COR-L47 (cell line): ENCODE data around the gene RAD51B.

Experiments used
- DNase-seq: peaks from one replicate; lab custom pipeline; 2025; lab: John Stamatoyannopoulos, UW

Gene RAD51B

GRCh38 chr14:68236582-68237458 is 417.2 kb downstream of the RAD51B start:
- DNase-seq = no peak

DNA sequence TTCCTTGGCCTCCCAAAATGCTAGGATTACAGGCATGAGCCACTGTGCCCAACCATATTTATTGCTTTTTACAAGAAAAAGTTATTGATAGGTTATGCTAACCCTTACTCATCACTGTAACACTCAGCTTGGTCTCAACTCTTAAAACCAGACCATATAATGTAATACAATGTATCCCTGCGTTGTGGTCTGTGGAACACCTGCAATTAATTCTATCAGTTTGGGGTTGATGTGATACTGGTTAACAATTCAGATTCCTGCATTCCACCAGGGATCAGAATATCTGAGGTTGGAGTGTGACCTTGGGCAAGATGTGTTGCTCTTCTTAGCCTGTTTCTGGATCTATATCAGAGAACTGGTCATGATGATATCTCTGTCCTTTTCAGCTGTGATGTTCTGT is 419.0 kb downstream of the RAD51B start:
- no peak for DNase-seq

- DNase-seq = no peak
Measured at GRCh38 chr14:68238976-68239375, 419.4 kb downstream of the RAD51B start.

GRCh38 chr14:68239988-68240771 is 420.6 kb downstream of the RAD51B start:
- no peak for DNase-seq

DNA sequence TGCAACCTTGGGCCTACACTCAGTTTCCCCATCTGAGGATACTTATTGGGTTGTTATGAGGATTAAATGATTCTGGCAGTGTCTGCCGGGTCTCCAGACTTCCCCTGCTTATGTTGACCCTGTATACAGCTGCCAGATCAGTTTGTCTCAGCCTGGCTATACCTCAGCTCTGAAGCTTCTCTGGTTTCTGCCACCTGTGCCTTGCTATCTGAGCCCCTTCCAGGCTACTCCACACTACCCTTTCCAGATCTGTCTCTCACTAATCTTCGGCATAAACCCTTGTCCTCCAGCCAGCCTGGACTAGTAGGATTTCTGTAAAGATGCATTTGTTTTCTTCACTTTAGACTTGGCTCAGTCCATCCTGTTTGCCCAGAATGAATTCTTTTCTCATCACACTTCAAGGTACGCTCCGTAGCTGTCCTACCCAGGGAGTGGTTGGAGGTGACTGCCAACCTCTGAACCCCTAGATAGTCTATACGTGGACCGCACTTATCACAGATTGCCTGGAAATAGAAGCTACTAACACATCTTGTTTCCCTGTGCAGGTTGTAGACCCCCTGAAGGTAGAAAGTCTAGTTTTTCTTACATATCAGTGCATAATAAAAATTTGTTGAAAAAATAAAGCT is 422.4 kb downstream of the RAD51B start:
- no peak for DNase-seq

DNA sequence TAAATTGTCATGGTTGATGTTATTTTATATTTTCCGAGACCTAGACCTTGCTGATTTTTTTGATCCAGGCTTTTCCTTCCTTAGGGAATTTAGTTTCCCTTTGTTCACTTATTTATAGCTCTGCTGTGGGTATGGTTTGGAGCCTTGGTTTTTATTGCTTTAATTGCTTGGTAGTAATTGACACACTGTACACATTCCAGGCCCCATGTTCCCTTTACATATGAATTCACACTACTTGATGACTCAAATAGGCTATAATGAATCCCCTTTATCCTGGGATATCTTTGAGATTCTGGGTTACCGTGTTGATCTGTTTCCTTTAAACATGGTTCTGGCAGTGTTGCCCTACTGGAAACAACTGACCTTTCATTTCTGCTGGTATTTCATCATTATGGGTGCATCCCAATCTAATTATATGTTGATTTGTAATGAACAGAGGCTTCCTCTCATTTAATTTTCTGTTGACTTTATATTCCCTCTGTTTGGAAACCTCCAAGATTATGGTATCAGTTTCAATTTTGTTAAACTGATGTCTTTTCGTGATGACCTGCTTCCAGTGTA is 424.0 kb downstream of the RAD51B start:
- DNase-seq = peak; percentile 1

GRCh38 chr14:68244262-68244980 is 424.8 kb downstream of the RAD51B start:
- peak; percentile 45 for DNase-seq

DNA sequence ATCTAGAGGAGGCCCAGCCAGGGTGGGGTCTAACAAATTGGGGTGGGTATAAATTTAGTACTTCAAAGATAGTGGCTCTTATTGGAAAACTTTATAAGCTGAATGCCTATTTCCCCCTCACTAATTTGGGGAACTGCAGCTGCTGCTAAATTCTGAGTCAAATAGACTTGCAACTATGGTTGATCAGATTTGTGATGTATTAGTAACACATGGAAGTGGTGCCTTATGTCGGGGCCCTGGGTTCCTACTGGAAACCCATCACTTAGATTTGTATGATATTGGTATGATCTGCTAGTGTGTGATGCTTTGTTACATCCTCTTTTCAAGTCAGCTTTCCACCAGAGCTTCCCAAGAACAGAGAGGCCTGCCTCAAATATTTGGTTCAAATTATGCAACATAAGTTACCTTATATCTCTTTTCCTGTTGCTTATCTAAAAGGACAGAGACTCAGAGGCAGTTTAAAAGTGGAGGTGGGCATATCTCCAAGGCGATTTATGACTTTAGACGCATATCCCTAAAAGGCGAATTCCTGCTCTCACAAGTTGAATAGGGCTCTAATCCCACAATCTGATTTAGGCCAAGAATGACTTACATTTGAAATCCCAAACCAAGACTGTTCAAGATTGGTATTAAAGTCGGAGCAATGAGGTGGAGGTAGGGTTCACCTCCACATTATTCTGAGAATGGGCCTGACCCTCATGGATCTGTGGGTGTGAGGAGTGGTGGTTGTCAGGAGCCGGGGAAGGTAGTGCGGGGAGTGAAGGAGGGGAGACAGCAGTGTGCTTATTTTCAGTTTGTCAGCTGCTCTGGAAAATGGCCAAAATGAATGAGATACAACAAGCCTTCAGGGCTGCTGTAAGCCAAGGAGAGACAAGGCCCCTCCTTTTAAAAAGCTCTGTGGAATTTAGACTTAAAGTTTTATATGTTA is 425.8 kb downstream of the RAD51B start:
- peak; percentile 6 for DNase-seq

DNA sequence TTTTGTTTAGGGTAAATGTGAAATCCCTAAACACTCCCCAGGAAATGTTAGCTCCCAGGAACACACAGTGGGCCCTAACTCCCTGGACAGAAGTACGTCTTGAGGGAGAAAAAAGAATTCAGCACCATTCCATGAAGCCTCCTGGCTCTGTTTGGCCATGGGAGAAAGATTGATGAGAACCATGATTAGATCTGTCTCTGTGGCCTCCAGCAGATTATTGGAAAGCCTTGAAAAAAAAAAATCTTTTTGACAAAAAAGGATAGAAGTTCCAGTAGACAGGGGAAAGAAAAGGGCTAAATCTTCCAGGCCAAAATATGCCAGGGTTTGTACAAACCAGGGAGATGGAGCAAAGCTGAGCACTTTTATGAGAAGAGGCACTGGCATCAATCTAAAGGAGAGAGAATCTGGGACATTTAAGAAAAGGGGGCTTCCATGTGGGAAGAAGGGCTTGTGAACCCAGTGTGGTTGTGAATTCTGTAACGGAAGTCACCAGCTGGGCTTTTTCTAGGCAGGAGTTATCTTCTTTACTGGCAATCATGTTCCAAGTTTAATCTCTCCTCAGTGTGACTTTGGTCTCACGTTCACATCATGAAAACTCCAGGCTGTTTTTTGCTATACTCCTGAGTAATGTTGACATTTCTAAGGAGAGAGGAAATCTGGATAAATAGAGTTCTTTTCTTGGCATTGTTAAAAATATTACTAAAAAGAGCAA is 426.7 kb downstream of the RAD51B start:
- no peak for DNase-seq

- DNase-seq = no peak
Measured at GRCh38 chr14:68246786-68247105, 427.2 kb downstream of the RAD51B start.

GRCh38 chr14:68247274-68247673 is 427.7 kb downstream of the RAD51B start:
- DNase-seq = no peak

- no peak for DNase-seq
Measured at GRCh38 chr14:68247676-68248268, 428.2 kb downstream of the RAD51B start.

DNA sequence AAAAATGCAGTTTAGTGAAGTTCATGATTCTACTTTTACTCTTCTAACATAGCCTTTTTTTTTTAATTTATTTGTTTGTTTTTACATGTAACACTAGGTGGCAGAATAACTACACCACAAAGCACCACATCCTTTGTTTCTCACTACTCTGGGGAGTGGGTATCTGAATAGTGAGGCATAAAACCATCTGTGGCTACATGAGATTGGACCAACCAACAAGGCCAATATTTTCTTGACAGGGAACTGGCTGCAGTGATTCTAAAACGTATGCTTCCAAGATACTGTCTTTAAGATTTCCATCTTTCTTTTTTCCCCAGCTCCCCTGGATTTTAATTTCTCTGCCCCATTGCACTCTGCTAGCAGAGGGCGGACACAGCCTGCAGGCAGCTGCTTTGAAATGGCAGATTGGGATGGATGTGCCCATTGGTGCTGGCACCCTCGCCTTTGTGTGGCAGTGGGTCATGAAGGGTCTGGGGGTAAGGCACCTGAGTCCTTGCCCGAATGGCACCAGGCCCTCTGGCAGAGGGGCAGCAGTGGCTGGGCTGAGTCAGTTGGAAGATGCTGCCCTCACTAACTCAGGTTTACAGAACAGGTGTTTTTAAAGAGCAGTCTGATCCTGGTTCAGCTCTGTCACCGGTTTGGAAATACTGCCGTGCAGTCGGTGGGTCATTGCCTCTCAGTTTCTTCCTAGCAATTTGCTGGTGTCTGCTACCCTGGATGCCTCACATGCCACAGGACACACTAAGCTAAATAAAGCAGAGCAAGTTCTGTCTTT is 429.1 kb downstream of the RAD51B start:
- peak; percentile 61 for DNase-seq

DNA sequence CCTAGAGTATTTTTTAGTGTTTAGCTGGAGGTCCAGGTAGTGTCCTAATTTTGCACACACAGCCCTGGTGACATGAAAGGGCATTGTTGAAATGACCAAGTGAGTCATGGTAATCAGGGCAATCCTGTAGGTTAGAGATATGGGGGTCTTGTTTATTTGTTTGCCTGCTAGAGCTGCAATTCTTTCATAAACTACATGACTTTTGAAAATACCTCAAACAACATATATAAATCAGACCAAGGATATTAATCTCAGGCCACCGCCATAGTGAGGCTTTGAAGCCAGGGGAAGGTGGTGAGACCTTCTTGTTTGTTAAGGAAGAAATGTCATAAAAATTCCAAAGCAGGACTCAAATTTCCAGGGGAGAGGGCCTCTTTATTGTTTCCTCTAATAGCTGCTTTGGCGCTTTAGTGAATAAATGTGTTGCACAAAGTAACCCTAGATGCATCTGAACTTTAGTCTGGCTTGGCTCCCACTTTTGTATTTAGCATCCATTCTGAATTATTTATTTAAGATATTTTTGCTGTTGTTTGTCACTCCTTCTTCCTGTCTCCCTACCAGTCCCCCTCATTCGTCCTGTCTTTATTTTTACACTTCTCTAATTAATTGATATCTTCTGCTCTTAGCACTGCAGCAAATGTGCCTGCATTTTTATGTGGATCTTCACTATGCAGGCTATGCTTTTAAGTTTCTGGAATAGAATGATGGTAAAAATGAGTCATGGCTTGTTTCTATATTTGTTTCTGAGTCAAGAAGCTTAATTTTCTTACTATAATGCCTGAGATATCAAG is 430.3 kb downstream of the RAD51B start:
- no peak for DNase-seq

DNA sequence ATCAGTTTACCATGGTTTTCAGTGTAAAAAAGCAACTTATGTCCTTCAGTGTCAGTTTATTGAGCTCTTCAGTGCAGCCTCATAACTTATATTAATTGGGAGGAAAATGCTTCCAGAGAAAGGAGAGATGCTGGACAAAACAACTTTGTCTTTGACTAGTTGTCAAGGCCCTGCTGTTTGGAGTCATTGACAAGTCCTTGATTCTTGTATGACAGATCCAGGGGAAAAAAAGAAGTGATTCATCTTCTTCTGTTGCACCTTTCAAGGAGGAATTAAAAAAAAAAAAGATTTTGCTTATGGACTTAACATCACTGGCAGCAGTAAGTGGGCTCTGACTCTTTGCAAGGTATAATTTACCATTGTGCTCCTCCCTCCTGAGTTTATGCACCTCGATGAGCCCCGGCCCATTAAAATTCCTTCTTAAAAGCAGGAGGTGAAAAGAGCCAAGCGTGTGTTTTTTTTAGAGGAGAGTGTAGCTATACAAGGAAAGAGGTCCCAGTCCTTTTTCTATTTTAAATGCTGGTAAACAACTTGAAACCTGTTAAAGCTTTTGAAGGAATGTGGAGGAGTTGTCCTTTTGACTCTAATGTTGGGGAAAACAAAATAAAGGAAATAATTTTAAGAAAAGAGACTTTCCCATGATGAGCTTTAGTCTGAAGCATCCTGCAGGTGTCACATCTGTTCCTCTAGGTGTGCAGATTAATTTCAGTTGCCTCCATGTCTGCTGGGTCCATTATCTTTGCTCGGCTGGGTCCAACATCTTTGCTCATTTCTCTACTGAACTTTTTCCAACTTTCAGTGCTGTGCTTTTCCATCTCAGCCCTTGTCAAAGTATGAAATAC is 431.6 kb downstream of the RAD51B start:
- DNase-seq = no peak

GRCh38 chr14:68251769-68252100 is 432.2 kb downstream of the RAD51B start:
- no peak for DNase-seq

DNA sequence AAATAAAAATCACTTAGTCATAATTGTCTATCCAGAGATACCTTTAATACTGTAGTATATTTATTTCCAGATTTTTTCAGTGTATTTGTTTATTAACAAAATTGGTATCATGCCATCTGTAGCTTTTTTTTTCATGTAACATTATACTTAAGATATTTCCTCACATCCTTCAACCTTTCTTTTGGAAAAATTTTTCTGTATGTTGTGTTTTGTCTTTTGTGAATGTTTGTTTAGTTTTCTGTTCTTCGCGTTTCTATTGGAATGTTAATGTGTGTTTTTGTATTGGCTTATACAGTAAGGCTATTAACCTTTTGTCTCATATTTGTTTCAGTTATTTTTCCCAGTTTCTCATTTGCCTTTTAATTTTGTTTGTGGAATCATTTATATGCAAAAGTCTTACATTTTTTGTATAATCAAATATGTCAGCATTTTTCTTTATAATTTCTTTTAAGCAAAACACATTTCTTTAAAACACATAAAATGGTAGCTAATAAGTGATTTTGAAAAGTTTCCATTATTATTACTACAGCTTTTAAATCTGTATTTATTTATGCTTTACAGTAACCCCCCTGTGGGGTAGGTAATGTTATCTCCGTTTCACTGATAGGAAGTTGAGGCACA is 433.7 kb downstream of the RAD51B start:
- DNase-seq = no peak
